ENCODE results near the gene SCYGR3. TPM values are rescaled to one million over a fixed set of nuclear protein-coding genes. Genes with fewer than 3 reads are reported as not detected.
"Not testable (repeated sequence)": the region's sequence is repeated elsewhere in the genome, so short reads cannot be mapped to it uniquely, and the experiment has no call there.

The SCYGR3 gene
- total and polyA plus RNA-seq, 8 donors, result not detected

GRCh38 chr2:227608561-227609338 is 5.9 kb downstream of the SCYGR3 start:
- intact Hi-C loops (cut with DNase I), result no loop called here
- 62 to 71% methylated on average over 13 to 16 of the region's 16 CpGs for WGBS, 2 donors
- Histone ChIP-seq H3K4me1 (no peaks in the 10 kb centered on the region), H3K4me3 (no peak overlapping the region), H3K36me3 (no peaks in the 10 kb centered on the region), H3K9me3 (no peaks in the 10 kb centered on the region), H3K27ac (no peak overlapping the region), H3K27me3 (no peaks in the 10 kb centered on the region)
- ATAC-seq, result peak in 2 of 4 donors; percentile 60 to 69
- DNase-seq, result no peak
- no peak for TF ChIP-seq CTCF (IDR thresholded peaks at IDR 0.05)
- no peak for FAIRE-seq

DNA sequence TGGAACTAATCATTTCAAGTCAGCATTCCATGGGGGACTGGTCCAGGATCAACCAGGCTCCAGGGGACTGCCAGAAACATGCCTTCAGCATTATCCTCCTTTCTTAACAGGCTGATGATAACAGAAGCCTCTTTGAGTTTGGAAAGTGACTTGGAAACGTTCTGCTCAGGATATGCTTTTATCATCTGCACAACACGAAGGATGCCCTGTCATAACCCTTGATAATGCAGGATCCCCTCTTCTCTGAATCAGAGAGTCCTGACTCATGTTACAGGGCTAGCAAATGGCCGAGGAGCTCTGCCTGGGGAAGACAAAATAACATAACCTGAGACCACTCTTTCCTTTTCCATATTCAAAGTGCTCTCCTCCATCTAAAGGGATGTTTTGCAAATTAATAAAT is 6.7 kb downstream of the SCYGR3 start:
- H3K27ac ChIP-seq, result no peak overlapping the region
- ATAC-seq, result no peak
- H3K36me3 ChIP-seq, result no peaks in the 10 kb centered on the region
- no peak for DNase-seq
- no peaks in the 10 kb centered on the region for H3K9me3 ChIP-seq
- FAIRE-seq, result no peak
- no peak for TF ChIP-seq CTCF (IDR thresholded peaks at IDR 0.05)
- intact Hi-C loops (cut with DNase I), result no loop called here
- 49 to 54% methylated on average over 3 of the region's 3 CpGs for WGBS, 2 donors
- H3K27me3 ChIP-seq, result no peaks in the 10 kb centered on the region
- H3K4me1 ChIP-seq, result no peaks in the 10 kb centered on the region
- no peak overlapping the region for H3K4me3 ChIP-seq

DNA sequence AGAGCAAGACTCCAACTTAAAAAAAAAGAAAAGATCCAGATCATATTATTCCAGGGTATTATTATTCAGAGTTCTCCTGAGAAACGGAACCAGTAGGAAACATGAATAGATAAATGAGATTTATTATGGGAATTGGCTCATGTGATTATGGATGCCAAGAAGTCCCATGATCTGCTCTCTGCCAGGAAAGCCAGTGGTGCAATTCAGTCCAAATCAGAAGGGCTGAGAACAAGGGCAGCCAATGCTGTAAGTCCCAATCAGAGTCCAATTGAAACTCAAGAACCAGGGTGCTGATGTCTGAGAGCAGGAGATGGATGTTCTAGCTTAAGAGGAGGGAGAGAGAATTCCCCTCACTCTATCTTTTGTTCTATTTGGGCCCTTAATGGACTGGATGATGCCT is 8.2 kb downstream of the SCYGR3 start:
- intact Hi-C loops (cut with DNase I), result no loop called here
- 76 to 90% methylated on average over 1 of the region's 1 CpG for WGBS, 2 donors
- peak in 1 of 4 donors; percentile 25 for ATAC-seq

GRCh38 chr2:227602358-227602757 is 12.3 kb downstream of the SCYGR3 start:
- ATAC-seq (no peak), FAIRE-seq (no peak), DNase-seq (no peak)
- Histone ChIP-seq H3K27me3 (no peaks in the 10 kb centered on the region), H3K36me3 (no peaks in the 10 kb centered on the region), H3K9me3 (no peaks in the 10 kb centered on the region), H3K4me1 (no peaks in the 10 kb centered on the region), H3K27ac (no peak overlapping the region), H3K4me3 (no peak overlapping the region)
- TF ChIP-seq CTCF (IDR thresholded peaks at IDR 0.05), result no peak
- intact Hi-C loops (cut with DNase I), result no loop called here
- WGBS, 2 donors, result 64 to 80% methylated on average over 3 of the region's 3 CpGs

More for the DNA sequence above, 8.2 kb downstream of the SCYGR3 start:
- H3K9me3 ChIP-seq, result no peaks in the 10 kb centered on the region
- H3K27ac ChIP-seq, result no peak overlapping the region
- no peak for TF ChIP-seq CTCF (IDR thresholded peaks at IDR 0.05)
- no peak overlapping the region for H3K4me3 ChIP-seq
- H3K4me1 ChIP-seq, result no peaks in the 10 kb centered on the region
- DNase-seq (no peak), FAIRE-seq (no peak)
- H3K36me3 ChIP-seq, result no peaks in the 10 kb centered on the region
- no peaks in the 10 kb centered on the region for H3K27me3 ChIP-seq

- FAIRE-seq; H3K4me3 ChIP-seq; H3K27me3 ChIP-seq; H3K27ac ChIP-seq; intact Hi-C loops (cut with DNase I); DNase-seq; H3K9me3 ChIP-seq; H3K36me3 ChIP-seq; H3K4me1 ChIP-seq: not testable (repeated sequence)
- peak in 2 of 4 donors; percentile 11 to 47 for ATAC-seq
- 68 to 79% methylated on average over 13 to 16 of the region's 16 CpGs for WGBS, 2 donors
Observed at GRCh38 chr2:227598835-227599503, 15.7 kb downstream of the SCYGR3 start, which contains the start of gene SCYGR2. SCYGR2 (plus strand) TSS chr2:227598893; CDS start chr2:227598893, 0 bp downstream.
